Middle frontal gyrus (tissue), 1 donor: ENCODE data around the gene NMRAL1.
A peak's percentile ranks its signal among the peaks of the same experiment; 100 is the strongest.

Experiments used
- DNase-seq: peaks from one replicate; pipeline ENCODE4 v3.0.0-alpha.2; 2015; ENCODE audit warnings: low spot score; ENCODE audit errors: extremely low spot score

Gene NMRAL1

GRCh38 chr16:4474192-4474961 lies at the start of gene NMRAL1:
NMRAL1 (minus strand) TSS chr16:4474625; CDS start chr16:4474132, 493 bp downstream.
- DNase-seq, result no peak

GRCh38 chr16:4523686-4524085 lies 49.3 kb upstream of the NMRAL1 start:
- DNase-seq, result no peak

DNA sequence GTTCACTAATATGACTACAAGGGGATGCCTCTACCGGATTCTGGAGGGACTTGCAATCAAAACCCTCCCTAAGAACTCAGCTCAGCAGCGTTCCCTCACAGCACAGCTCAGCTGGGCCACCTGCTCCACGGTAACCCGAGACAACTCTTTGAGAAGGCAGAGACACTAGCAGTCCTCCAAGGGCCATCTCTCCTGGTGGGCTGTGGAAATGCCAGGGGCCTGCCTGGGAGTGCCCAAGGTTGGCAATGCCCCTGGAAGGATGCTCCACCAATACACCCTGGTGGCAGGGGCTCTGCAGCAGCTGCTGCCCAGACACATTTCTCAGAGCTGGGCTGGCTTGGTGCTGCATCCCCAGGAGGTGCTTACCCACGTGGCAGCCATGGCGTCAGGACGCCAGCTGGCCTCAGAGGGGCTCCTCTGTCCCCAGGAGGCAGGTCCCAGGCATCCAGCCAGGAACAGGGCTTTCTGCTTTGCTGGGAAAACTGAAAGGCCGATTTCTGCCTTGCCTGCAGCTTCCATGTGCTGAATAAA lies 47.7 kb upstream of the NMRAL1 start:
- peak; percentile 61 for DNase-seq

DNA sequence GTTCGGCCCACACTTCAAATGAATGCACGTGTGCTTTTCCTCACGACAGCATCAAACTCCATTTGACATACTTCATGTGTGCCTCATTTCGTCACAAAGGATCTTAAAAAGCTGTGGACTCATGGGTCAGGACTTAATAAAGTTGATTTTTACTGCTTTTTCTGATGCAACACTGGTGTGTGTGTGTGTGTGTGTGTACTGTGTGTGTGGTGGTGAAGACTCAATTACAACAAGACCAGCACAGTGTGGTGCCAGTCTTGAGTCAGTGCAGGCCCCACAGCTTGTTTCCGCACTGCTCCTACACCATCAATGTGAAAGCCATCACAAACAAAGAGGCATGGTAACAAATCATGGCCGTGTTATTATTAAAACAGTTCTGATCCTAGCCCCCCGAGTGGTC lies 46.5 kb upstream of the NMRAL1 start:
- no peak for DNase-seq

DNA sequence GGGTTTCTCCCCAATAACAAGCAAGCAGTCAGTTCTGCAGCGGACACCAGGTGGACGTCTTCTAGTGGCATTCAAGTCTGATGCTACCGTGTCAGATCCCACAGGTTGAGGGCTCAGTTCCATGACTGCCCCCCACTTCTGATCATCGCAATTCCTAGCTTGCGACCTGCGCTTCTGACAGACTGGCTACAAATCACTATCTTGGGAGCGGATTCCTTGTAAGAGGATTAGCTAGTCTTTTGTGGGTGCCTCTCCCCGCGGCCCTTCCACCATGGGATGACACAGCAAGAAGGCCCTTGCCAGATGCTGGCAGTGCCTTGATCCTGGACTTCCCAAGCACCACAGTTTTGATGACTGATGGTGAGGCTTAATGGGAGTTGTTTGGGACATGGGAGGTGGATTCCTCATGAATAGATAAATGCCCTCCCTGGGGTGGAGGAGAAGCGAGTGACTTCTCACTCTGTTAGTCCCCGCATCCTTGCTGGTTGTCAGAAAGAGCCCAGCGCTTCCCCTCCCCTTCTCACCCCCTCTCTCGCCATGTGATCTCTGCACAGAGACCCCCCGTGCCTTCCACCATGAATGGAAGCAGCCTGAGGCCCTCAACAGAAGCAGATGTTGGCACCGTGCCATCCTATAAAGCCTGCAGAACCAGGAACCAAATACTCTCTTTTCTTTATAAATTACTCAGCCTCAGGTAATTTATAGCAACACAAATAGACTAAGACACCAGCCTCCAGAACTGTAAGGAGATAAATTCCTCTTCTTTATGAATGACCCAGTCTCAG lies 45.0 kb upstream of the NMRAL1 start:
- no peak for DNase-seq

DNA sequence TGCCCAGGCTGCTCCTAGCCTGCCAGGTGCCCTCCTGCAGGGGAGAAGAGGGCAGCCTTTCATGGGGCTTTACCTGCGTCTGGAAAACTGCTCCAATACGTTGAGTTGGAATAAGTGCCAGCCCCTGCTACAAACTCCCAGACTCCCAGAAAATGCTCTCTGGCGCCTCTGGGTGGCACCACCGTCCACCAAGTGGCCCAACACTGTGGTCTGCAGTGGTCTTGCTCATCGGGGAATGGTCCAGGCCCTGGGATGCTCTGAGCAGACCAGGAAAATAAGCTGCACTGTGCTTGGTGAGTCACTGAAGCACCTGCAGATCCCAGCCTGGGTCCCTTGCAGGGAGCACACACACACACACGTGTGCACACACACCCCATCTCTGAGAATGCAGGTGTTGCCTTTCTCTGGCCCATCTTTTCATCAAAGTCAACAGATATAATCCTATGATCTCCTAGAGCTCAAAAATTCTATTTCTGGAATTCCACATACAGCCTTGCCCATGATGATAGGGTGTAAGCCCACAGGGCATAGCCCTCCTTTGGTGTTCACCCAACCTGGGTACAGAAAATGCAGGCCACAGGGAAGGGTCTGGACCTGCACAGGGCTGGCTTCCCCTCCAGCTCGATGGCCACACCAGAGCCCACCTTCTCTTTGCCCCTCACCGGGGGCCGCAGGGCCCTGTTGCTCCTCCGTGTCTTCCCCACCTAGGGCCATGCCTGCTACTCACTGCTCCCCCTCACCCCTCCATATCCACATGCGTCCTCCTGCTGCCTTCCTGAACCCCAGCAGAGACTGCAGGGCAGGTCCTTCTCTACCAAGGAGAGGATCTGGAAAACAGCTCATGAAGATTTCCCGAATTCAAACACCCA lies 43.6 kb upstream of the NMRAL1 start:
- no peak for DNase-seq

DNA sequence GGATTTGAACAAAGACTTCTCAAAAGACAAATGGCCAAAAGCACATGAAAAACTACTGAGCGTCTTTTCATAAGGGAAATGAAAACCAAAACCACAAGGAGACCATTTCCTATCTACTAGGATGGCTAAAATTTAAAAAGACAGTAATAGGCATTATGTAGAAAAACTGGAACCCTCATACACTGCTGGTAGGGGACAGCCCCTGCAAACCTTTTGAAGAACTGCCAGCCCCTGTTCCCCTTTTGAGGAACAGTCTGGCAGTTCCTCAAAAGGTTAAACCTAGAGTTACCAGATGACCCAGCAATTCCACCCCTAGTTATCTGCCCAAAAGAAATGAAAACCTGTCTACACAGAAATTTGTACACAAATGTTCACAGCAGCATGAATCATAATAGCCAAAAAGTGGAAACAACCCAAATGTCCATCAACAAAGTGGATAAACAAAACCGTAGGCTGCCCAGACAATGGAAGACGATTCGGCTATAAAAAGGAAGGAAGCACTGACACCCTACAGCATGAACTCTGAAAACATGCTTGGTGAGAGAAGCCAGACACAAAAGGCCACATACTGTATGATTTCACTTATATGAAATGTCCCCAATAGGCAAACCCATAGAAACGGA lies 41.3 kb upstream of the NMRAL1 start:
- no peak for DNase-seq

DNA sequence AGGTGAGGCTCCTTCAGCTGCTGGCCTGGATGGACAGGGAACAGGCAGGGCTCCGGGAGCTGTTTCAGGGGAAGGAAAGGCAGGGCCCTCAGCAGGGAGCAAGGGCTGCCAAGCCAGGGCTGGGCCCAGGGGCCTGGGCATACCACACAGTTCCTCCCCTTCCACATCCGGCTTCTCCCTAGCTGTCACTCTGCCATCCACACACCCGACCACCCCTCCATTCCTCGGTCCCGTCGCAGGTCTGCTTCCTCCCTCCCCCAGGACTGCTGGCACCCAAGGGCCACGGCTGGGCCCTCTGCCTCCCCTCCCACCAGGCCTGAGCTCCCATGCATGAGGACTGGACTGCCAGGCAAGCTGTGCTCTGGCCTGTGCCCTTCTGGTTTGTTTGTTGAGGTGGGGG lies 40.2 kb upstream of the NMRAL1 start:
- no peak for DNase-seq

DNA sequence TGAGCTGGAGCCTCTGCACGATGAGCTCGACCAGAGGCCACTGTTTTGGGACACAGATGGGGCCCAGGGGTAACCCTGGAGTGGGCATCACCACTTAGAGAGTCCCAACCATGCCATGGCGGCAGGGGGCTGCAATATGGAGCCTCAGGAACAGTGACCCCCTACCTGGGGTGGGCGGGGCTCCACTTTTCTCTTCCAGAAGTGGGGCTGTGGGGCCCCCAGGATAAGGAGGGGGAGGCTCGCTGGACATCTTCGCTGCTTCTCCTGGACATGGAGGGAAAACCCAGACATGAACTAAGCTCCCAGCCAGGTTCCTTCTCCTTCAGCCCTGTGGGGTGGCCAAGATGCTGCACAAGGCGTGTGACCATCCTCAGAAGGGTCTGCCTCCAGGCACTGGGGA lies 39.5 kb upstream of the NMRAL1 start:
- DNase-seq, result no peak

DNA sequence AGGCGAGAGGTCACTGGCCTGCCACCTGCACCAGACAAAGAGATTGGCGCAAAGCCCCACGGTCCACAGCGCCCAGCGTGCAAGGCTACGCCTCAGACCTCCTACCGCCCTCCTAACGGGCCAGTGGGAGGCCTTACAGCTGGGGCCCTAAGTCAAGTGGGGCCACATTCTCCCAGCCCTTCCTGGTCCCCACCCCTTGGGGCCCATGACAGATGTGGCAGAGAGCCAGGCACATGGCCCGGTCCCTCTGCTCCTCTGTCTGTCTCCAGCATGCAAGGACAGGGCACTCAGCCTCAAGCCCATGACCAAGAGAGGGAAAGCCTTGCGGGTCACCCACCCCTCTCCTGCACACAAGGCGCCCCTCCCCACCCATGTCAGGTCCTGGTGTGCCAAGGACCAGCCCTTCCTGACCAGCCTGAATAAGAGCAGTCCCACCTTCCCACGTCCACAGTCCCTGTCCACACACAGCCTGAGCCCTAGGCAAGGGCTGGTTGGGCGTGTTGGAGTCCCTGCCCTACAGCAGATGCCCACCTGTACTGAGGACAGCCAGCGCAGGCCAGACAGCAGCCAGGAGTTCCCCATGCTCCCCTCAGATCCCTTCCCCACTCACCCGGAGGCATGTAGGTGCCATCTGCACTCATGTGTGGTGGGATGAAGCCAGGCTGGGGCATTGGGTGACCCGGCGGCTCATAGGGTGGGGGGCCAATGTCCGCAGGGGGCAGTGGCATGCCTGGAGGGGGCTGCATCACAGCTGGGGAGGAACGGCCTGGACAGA lies 38.8 kb upstream of the NMRAL1 start:
- no peak for DNase-seq

- no peak for DNase-seq
These were observed 38.0 kb upstream of the NMRAL1 start for GRCh38 chr16:4512473-4512872.

DNA sequence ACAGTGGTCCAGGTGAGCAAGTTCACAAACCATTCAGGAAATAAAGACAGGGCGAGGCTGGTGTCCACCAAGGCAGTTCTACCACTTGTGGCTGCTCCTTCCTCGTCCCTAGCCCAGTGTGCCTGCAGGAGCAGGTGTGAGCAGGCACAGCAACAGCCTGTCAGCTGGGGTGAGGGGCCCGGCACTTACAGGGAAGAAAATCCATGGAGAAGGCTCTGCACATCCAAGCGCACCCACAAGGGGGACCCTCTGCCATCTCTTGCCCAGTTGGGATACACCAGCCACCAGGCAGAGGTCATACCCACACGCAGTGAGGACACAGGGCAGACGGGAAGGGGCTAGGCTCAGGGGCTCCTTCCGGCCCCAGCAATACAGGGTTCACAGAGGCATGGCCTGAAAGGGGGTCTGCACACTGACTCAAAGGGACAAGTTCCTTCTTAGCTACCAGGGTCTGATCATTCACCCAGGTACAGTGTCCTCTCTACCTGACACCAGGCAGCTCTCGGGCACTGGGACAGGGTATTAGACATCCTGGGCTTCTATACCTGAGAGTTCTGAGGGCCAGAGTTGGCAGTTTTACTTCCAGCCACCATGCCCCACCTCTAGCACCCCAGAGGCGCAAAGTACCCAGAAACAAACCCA lies 37.1 kb upstream of the NMRAL1 start:
- DNase-seq, result no peak

DNA sequence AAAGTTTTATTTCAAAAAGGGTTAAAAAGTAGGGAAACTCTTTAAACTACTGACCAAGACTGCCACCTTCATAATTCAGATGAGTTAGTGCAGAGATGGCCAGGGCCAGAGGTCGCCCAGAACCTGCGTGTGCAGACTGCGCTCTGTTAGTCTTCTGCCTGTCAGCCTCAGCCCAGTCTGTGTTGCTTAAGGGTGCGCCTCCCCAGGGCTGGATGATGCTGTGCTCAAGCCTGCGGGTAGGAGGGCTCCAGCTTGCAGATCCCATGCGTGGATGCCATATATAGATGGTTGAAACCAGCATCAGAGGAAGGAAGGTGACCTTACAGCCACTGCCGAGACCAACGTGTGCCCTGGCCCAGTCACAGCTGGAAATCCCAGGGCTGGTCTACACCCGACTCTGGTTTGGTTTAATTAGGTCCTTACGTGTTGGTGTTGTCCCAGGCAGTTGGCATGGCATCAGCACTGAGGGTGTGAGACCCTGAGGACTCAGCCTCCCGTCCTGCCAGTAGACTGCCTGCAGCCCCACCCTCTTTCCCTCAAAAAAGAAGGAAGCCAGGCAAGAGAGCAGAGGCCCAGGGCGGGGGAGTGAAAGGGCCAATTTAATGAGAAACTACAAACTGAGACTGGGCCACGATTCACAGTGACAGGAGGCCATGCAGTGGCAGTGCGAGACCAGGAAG lies 36.5 kb upstream of the NMRAL1 start:
- no peak for DNase-seq

- no peak for DNase-seq
These were observed 35.7 kb upstream of the NMRAL1 start for GRCh38 chr16:4510131-4510530.

GRCh38 chr16:4509420-4509819 lies 35.0 kb upstream of the NMRAL1 start:
- no peak for DNase-seq

GRCh38 chr16:4508806-4509205 lies 34.4 kb upstream of the NMRAL1 start:
- DNase-seq, result no peak

GRCh38 chr16:4507588-4508345 lies 33.3 kb upstream of the NMRAL1 start:
- DNase-seq, result no peak

- peak; percentile 71 for DNase-seq
These were observed 32.0 kb upstream of the NMRAL1 start for GRCh38 chr16:4506450-4506849.
